Hepatocyte (in vitro differentiated cells): ENCODE data around the gene HAAO. TPM values are rescaled to one million over a fixed set of nuclear protein-coding genes. Genes with fewer than 3 reads are reported as not detected.

ENCODE experiments used
- DNase-seq: peaks from one replicate; pipeline ENCODE4 v3.0.0-alpha.2; 2016; ENCODE audit warnings: low spot score
- H2AFZ ChIP-seq: fragments of 200-600 bp; sonication (generic); 2 replicates; pipeline ENCODE4 v1.6.0; 2016; ENCODE audit warnings: antibody characterized with exemption, mild to moderate bottlenecking
- H3K27ac ChIP-seq: fragments of 200-600 bp; sonication (generic); 2 replicates; pipeline ENCODE4 v1.5.1; 2016; ENCODE audit warnings: mild to moderate bottlenecking
- H3K27me3 ChIP-seq: fragments of 200-600 bp; sonication (generic); 2 replicates; pipeline ENCODE4 v1.6.1; 2016
- H3K36me3 ChIP-seq: fragments of 200-600 bp; sonication (generic); replicated peaks from 2 replicates; pipeline ENCODE4 v1.5.1; 2016; ENCODE audit warnings: low read depth; ENCODE audit not compliant: insufficient read depth
- H3K4me1 ChIP-seq: fragments of 200-600 bp; sonication (generic); 2 replicates; pipeline ENCODE4 v1.5.1; 2016; ENCODE audit warnings: mild to moderate bottlenecking, moderate library complexity; ENCODE audit not compliant: insufficient read depth
- H3K4me2 ChIP-seq: fragments of 200-600 bp; sonication (generic); 2 replicates; pipeline ENCODE4 v1.6.0; 2016
- H3K4me3 ChIP-seq: fragments of 200-600 bp; sonication (generic); 2 replicates; pipeline ENCODE4 v1.5.1; 2016; ENCODE audit warnings: mild to moderate bottlenecking
- H3K79me2 ChIP-seq: fragments of 200-600 bp; sonication (generic); 2 replicates; pipeline ENCODE4 v1.6.0; 2017; ENCODE audit warnings: mild to moderate bottlenecking
- H3K9me2 ChIP-seq: fragments of 200-600 bp; sonication (generic); replicated peaks from 2 replicates; pipeline ENCODE4 v1.6.0; 2017; ENCODE audit warnings: mild to moderate bottlenecking; ENCODE audit not compliant: insufficient read depth
- H3K9me3 ChIP-seq: fragments of 200-600 bp; sonication (generic); 2 replicates; pipeline ENCODE4 v1.5.1; 2016; ENCODE audit warnings: low read depth, mild to moderate bottlenecking
- H4K20me1 ChIP-seq: fragments of 200-600 bp; sonication (generic); 2 replicates; pipeline ENCODE4 v1.6.0; 2016; ENCODE audit warnings: mild to moderate bottlenecking; ENCODE audit not compliant: insufficient read depth, poor library complexity, severe bottlenecking
- EZH2 ChIP-seq: fragments of 200-600 bp; sonication (generic); IDR thresholded peaks from 2 replicates; pipeline ENCODE4 v1.6.1; 2016; ENCODE audit warnings: antibody characterized with exemption, mild to moderate bottlenecking, borderline replicate concordance
- EZH2phosphoT487 ChIP-seq: fragments of 200-600 bp; sonication (generic); IDR thresholded peaks from one replicate; pipeline ENCODE4 v1.6.1; 2018; ENCODE audit warnings: antibody characterized with exemption, mild to moderate bottlenecking, low read depth, moderate library complexity; ENCODE audit not compliant: unreplicated experiment, severe bottlenecking
- WGBS: methylation state at CpG from one replicate; pipeline ENCODE4 v1.1.6; 2016; ENCODE audit warnings: low lambda C conversion rate; ENCODE audit errors: missing lambda C conversion rate; 5-methylcytosine and 5-hydroxymethylcytosine counted together
- polyA plus RNA-seq: library from polyadenylated mRNA; unstranded; fragments of >200 nt; fragmentation: Nextera tagmentation; extraction: Ambion mirVana; gene quantifications from 2 replicates; pipeline ENCODE4 v1.2.1, GENCODE V29; 2016
- total RNA-seq: library from RNA; depleted of rRNA; stranded (reverse); fragments of >200 nt; gene quantifications from 2 replicates; pipeline ENCODE4 v1.2.3, GENCODE V29; 2014
- TF ChIP-seq, protein P1 (sequence below): fragments of 200-600 bp; sonication (generic); IDR thresholded peaks from 2 replicates; pipeline ENCODE4 v1.5.1; 2016; ENCODE audit warnings: antibody characterized with exemption, mild to moderate bottlenecking; ENCODE audit not compliant: poor library complexity

Gene HAAO
- total and polyA plus RNA-seq, 2 experiments from 2014 or later, result 22.0 to 35.4 TPM

DNA sequence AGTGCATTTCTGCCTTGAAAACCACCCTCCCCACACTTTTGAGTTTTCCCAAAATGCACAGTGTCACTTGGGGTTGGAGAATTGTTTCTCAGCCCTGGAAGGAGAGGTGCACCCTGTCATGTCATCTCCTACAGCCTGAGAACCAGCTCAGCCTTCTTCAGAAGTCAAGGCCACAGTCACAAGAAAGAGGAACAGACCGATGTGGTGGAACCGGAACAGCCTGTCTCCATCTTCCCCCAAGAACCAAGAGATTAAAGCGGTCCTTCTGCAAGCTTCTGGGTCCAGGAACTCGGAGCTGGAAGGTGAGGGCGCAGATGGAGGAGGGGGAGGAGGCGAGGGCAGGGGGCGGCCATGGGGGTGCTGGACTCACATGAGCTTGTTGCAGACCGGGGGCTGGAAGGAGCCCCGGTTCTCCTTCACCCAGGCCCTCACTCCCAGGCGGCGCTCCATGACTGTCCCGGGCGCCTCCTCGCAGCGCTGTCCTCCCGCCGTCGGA, 248 bp downstream of the HAAO start:
- Histone ChIP-seq H3K4me1 (peaks cover 45% of the 10 kb centered on the region), H3K36me3 (no peaks in the 10 kb centered on the region), H4K20me1 (no peaks in the 10 kb centered on the region), H3K27me3 (no peaks in the 10 kb centered on the region), H3K4me2 (peak overlapping the region; percentile 82), H3K27ac (peak overlapping the region; percentile 100), H2AFZ (peak overlapping the region; percentile 94), H3K4me3 (peak overlapping the region; percentile 47), H3K9me3 (no peaks in the 10 kb centered on the region), H3K9me2 (no peaks in the 10 kb centered on the region), H3K79me2 (peaks cover 41% of the 10 kb centered on the region)
- TF ChIP-seq EZH2 (no peak), EZH2phosphoT487 (no peak)
- TF ChIP-seq, protein P1, sequence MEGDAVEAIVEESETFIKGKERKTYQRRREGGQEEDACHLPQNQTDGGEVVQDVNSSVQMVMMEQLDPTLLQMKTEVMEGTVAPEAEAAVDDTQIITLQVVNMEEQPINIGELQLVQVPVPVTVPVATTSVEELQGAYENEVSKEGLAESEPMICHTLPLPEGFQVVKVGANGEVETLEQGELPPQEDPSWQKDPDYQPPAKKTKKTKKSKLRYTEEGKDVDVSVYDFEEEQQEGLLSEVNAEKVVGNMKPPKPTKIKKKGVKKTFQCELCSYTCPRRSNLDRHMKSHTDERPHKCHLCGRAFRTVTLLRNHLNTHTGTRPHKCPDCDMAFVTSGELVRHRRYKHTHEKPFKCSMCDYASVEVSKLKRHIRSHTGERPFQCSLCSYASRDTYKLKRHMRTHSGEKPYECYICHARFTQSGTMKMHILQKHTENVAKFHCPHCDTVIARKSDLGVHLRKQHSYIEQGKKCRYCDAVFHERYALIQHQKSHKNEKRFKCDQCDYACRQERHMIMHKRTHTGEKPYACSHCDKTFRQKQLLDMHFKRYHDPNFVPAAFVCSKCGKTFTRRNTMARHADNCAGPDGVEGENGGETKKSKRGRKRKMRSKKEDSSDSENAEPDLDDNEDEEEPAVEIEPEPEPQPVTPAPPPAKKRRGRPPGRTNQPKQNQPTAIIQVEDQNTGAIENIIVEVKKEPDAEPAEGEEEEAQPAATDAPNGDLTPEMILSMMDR, result no peak
- DNase-seq, result no peak
- WGBS, result 15% methylated on average over 8 of the region's 18 CpGs

DNA sequence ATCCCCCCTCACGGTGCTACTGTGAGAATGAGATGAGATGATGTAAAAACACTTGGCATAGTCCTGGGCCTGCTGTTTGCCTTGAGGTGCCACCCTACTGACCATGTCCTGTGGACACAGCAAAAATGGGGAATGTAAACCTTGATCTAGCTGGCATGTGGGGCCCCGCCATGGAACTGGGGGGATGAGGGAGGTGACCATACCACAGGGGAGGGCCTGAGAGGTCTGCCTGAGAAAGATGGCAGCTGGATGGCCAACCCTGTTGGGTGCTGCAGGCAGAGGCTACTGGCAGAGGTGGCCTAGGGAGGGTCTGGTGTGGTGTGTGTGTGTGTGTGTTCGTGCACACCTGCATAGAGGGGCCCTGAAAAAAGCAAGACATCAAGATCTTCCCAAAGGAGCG, 777 bp downstream of the HAAO start:
- WGBS, result 83% methylated on average over 4 of the region's 4 CpGs
- Histone ChIP-seq H4K20me1 (no peaks in the 10 kb centered on the region), H3K4me1 (peaks cover 48% of the 10 kb centered on the region), H3K9me2 (no peaks in the 10 kb centered on the region), H3K27ac (peak overlapping the region; percentile 100), H3K79me2 (peaks cover 41% of the 10 kb centered on the region), H3K36me3 (no peaks in the 10 kb centered on the region), H3K4me2 (peak overlapping the region; percentile 82), H3K4me3 (peak overlapping the region; percentile 47), H3K27me3 (no peaks in the 10 kb centered on the region), H3K9me3 (no peaks in the 10 kb centered on the region), H2AFZ (peak overlapping the region; percentile 94)
- DNase-seq, result no peak
- no peak for TF ChIP-seq EZH2
- no peak for TF ChIP-seq EZH2phosphoT487
- TF ChIP-seq, protein P1, result no peak

DNA sequence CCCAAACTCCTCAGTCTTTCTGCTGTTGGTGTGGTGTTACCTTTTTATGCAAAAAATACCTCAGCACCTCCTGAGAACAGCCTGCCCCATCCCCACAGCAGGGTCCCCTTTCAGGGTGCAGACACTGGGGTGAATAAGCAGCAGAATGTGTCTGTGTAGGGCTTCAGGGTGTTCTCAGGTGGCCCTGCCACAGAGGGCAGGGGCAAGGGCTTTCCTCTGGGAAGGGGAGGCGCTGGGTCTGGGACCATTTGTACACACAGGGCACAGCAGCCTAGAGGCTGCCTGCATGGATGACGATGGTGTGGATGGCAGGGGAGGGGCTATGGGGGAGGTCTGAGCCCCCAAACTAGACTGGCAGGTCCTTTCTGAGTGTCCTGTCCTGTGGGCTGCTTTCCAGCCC, 2.6 kb downstream of the HAAO start:
- TF ChIP-seq EZH2 (no peak), EZH2phosphoT487 (no peak)
- TF ChIP-seq, protein P1, result no peak
- WGBS, result 95% methylated on average over 2 of the region's 2 CpGs
- Histone ChIP-seq H2AFZ (no peak overlapping the region), H3K9me2 (no peaks in the 10 kb centered on the region), H4K20me1 (no peaks in the 10 kb centered on the region), H3K36me3 (no peaks in the 10 kb centered on the region), H3K79me2 (peaks cover 32% of the 10 kb centered on the region), H3K4me1 (peaks cover 53% of the 10 kb centered on the region), H3K4me3 (no peak overlapping the region), H3K4me2 (no peak overlapping the region), H3K9me3 (no peaks in the 10 kb centered on the region), H3K27me3 (no peaks in the 10 kb centered on the region), H3K27ac (no peak overlapping the region)
- DNase-seq, result no peak

DNA sequence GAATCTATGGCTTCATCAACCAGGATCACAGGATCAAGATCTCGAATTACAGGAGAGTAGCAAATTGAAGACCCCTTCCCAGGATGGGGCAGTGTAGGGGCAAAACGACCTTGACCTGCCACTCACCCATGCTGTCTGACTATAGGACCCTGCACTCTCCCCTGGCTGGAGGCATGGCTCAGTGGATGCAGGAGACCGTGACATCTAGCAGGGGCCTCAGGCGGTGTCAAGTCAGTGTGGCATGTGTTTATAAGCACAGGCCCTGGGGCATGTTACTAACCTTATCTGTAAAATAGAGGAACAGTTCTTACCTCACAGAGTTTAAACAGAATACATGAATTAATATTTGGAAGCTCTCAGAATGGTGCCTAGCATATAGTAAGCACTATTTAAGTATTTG, 3.5 kb downstream of the HAAO start:
- 55% methylated on average over 4 of the region's 4 CpGs for WGBS
- Histone ChIP-seq H3K4me1 (peaks cover 48% of the 10 kb centered on the region), H3K4me2 (no peak overlapping the region), H3K79me2 (peaks cover 25% of the 10 kb centered on the region), H3K27ac (no peak overlapping the region), H3K36me3 (no peaks in the 10 kb centered on the region), H4K20me1 (no peaks in the 10 kb centered on the region), H3K4me3 (no peak overlapping the region), H3K9me2 (no peaks in the 10 kb centered on the region), H3K27me3 (no peaks in the 10 kb centered on the region), H3K9me3 (no peaks in the 10 kb centered on the region), H2AFZ (no peak overlapping the region)
- no peak for TF ChIP-seq EZH2phosphoT487
- TF ChIP-seq, protein P1, result no peak
- no peak for TF ChIP-seq EZH2
- DNase-seq, result no peak
